A673 (cell line): Measurements from ENCODE around the gene TCERG1L.

Source experiments
- CTCF ChIP-seq: fragments of 300-800, 200-600 bp; sonication (generic); conservative IDR thresholded peaks from 2 replicates; pipeline ENCODE4 v1.5.1; 2017; ENCODE audit warnings: low read depth, mild to moderate bottlenecking, antibody characterized with exemption, low read length, moderate library complexity, mixed read lengths
- EZH2 ChIP-seq: fragments of 200-600 bp; sonication (generic); IDR thresholded peaks from 2 replicates; pipeline ENCODE4 v1.6.1; 2017; ENCODE audit warnings: borderline replicate concordance, low read depth, mild to moderate bottlenecking, mixed read lengths, antibody characterized with exemption, low read length; ENCODE audit not compliant: poor library complexity, severe bottlenecking

DNA sequence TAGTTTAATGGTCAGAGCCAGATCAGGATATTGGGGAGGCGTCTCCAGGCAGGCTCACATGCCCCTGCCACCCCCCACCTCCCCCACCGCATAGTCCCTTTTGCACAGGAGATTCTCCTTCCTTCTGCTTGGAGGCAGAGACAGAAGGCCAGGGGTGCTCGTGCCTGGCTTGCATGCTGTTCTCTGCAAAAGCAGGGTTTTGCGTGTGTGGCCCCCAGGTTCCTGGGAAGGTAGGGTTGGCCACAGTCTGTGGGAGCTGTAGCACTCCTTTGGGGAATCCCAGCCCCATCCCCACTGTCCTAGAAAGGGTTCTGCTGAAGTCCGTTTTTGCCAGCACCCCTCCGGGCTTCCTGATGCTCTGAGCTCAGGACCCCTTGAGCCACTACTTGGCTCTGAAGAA is 1.9 kb upstream of the TCERG1L start:
- TF ChIP-seq CTCF (no peak), EZH2 (no peak)
